ENCODE results near the gene ELK3. TPM values are rescaled to one million over a fixed set of nuclear protein-coding genes. Genes with fewer than 3 reads are reported as not detected.
"Not testable (repeated sequence)": the region's sequence is repeated elsewhere in the genome, so short reads cannot be mapped to it uniquely, and the experiment has no call there.

ELK3 gene
- total and polyA plus RNA-seq, 2 experiments from 2014 or later, result 5.5 to 8.3 TPM

GRCh38 chr12:96314723-96315122 lies 120.5 kb downstream of the ELK3 start:
- Mint-ChIP-seq H3K36me3 (ENCODE audit: low read depth) (peaks cover 3% of the 10 kb centered on the region; the same call in 2 of the 3 replicates), H3K27ac (no peak overlapping the region), H3K4me1 (peaks cover 7% of the 10 kb centered on the region; the same call in 2 of the 3 replicates), H3K27me3 (ENCODE audit: insufficient read depth, low read depth, poor library complexity) (peaks cover 2% of the 10 kb centered on the region), H3K4me3 (no peak overlapping the region), H3K9me3 (peaks cover 3% of the 10 kb centered on the region; the same call in 1 of the 3 replicates)
- Histone ChIP-seq H3K36me3 (ENCODE audit: insufficient read depth) (no peaks in the 10 kb centered on the region), H3K27ac (ENCODE audit: low read depth) (no peak overlapping the region), H3K4me3 (no peak overlapping the region), H3K4me1 (ENCODE audit: insufficient read depth) (no peaks in the 10 kb centered on the region), H2AFZ (no peak overlapping the region), H3K27me3 (ENCODE audit: insufficient read depth) (no peaks in the 10 kb centered on the region), H3K79me2 (replicated peaks; ENCODE audit: insufficient read depth) (no peaks in the 10 kb centered on the region; the same call in 1 of the 2 replicates), H3K9me2 (ENCODE audit: insufficient read depth) (no peaks in the 10 kb centered on the region), H3K4me2 (no peak overlapping the region), H3F3A (replicated peaks; ENCODE audit: low read depth) (no peaks in the 10 kb centered on the region), H4K20me1 (replicated peaks; ENCODE audit: insufficient read depth) (no peaks in the 10 kb centered on the region)
- TF ChIP-seq JUNB (IDR thresholded peaks at IDR 0.05; ENCODE audit: unreplicated experiment) (no peak), POLR2AphosphoS5 (IDR thresholded peaks at IDR 0.05; ENCODE audit: low read depth) (no peak), ETS1 (IDR thresholded peaks at IDR 0.05) (no peak)
- TF ChIP-seq, protein P1, sequence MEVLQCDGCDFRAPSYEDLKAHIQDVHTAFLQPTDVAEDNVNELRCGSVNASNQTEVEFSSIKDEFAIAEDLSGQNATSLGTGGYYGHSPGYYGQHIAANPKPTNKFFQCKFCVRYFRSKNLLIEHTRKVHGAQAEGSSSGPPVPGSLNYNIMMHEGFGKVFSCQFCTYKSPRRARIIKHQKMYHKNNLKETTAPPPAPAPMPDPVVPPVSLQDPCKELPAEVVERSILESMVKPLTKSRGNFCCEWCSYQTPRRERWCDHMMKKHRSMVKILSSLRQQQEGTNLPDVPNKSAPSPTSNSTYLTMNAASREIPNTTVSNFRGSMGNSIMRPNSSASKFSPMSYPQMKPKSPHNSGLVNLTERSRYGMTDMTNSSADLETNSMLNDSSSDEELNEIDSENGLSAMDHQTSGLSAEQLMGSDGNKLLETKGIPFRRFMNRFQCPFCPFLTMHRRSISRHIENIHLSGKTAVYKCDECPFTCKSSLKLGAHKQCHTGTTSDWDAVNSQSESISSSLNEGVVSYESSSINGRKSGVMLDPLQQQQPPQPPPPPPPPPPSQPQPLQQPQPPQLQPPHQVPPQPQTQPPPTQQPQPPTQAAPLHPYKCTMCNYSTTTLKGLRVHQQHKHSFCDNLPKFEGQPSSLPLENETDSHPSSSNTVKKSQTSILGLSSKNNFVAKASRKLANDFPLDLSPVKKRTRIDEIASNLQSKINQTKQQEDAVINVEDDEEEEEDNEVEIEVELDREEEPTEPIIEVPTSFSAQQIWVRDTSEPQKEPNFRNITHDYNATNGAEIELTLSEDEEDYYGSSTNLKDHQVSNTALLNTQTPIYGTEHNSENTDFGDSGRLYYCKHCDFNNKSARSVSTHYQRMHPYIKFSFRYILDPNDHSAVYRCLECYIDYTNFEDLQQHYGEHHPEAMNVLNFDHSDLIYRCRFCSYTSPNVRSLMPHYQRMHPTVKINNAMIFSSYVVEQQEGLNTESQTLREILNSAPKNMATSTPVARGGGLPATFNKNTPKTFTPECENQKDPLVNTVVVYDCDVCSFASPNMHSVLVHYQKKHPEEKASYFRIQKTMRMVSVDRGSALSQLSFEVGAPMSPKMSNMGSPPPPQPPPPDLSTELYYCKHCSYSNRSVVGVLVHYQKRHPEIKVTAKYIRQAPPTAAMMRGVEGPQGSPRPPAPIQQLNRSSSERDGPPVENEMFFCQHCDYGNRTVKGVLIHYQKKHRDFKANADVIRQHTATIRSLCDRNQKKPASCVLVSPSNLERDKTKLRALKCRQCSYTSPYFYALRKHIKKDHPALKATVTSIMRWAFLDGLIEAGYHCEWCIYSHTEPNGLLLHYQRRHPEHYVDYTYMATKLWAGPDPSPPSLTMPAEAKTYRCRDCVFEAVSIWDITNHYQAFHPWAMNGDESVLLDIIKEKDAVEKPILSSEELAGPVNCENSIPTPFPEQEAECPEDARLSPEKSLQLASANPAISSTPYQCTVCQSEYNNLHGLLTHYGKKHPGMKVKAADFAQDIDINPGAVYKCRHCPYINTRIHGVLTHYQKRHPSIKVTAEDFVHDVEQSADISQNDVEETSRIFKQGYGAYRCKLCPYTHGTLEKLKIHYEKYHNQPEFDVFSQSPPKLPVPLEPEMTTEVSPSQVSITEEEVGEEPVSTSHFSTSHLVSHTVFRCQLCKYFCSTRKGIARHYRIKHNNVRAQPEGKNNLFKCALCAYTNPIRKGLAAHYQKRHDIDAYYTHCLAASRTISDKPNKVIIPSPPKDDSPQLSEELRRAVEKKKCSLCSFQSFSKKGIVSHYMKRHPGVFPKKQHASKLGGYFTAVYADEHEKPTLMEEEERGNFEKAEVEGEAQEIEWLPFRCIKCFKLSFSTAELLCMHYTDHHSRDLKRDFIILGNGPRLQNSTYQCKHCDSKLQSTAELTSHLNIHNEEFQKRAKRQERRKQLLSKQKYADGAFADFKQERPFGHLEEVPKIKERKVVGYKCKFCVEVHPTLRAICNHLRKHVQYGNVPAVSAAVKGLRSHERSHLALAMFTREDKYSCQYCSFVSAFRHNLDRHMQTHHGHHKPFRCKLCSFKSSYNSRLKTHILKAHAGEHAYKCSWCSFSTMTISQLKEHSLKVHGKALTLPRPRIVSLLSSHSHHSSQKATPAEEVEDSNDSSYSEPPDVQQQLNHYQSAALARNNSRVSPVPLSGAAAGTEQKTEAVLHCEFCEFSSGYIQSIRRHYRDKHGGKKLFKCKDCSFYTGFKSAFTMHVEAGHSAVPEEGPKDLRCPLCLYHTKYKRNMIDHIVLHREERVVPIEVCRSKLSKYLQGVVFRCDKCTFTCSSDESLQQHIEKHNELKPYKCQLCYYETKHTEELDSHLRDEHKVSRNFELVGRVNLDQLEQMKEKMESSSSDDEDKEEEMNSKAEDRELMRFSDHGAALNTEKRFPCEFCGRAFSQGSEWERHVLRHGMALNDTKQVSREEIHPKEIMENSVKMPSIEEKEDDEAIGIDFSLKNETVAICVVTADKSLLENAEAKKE (CRISPR knock-in tag; IDR thresholded peaks at IDR 0.05), result no peak
- no peak for ATAC-seq
- DNase-seq (ENCODE audit: low spot score), result no peak

- H3K27ac ChIP-seq (ENCODE audit: low read depth), result peak overlapping the region; percentile 72; the same call in 1 of the 2 replicates
Observed at GRCh38 chr12:96315741-96316481, 121.7 kb downstream of the ELK3 start.

DNA sequence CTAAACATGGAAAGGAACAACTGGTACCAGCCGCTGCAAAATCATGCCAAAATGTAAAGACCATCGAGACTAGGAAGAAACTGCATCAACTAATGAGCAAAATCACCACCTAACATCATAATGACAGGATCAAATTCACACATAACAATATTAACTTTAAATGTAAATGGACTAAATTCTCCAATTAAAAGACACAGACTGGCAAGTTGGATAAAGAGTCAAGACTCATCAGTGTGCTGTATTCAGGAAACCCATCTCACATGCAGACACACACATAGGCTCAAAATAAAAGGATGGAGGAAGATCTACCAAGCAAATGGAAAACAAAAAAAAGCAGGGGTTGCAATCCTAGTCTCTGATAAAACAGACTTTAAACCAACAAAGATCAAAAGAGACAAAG lies 123.6 kb downstream of the ELK3 start:
- H3K36me3 ChIP-seq (ENCODE audit: insufficient read depth); H2AFZ ChIP-seq; H3K27me3 Mint-ChIP-seq (ENCODE audit: insufficient read depth, low read depth, poor library complexity); H3F3A ChIP-seq (replicated peaks; ENCODE audit: low read depth); H3K4me1 Mint-ChIP-seq; DNase-seq (ENCODE audit: low spot score); ATAC-seq; H3K4me2 ChIP-seq; H3K4me1 ChIP-seq (ENCODE audit: insufficient read depth); H3K27me3 ChIP-seq (ENCODE audit: insufficient read depth); H3K9me2 ChIP-seq (ENCODE audit: insufficient read depth); H3K79me2 ChIP-seq (replicated peaks; ENCODE audit: insufficient read depth); H3K27ac ChIP-seq (ENCODE audit: low read depth); H4K20me1 ChIP-seq (replicated peaks; ENCODE audit: insufficient read depth); H3K4me3 ChIP-seq; H3K27ac Mint-ChIP-seq; H3K4me3 Mint-ChIP-seq: not testable (repeated sequence)
- Mint-ChIP-seq H3K9me3 (peaks cover 13% of the 10 kb centered on the region; the same call in 2 of the 3 replicates), H3K36me3 (ENCODE audit: low read depth) (peaks cover 15% of the 10 kb centered on the region)

More at GRCh38 chr12:96315741-96316481, 121.7 kb downstream of the ELK3 start:
- H3K27me3 ChIP-seq (ENCODE audit: insufficient read depth); H3K79me2 ChIP-seq (replicated peaks; ENCODE audit: insufficient read depth); H3K27me3 Mint-ChIP-seq (ENCODE audit: insufficient read depth, low read depth, poor library complexity); H3K9me2 ChIP-seq (ENCODE audit: insufficient read depth); H3K4me1 Mint-ChIP-seq; H3K36me3 ChIP-seq (ENCODE audit: insufficient read depth); H3K36me3 Mint-ChIP-seq (ENCODE audit: low read depth); H4K20me1 ChIP-seq (replicated peaks; ENCODE audit: insufficient read depth); H3F3A ChIP-seq (replicated peaks; ENCODE audit: low read depth); H3K4me1 ChIP-seq (ENCODE audit: insufficient read depth); H3K9me3 Mint-ChIP-seq: not testable (repeated sequence)
- H3K4me3 Mint-ChIP-seq, result peak overlapping the region; percentile 78
- Histone ChIP-seq H3K4me2 (peak overlapping the region; percentile 74), H3K4me3 (peak overlapping the region; percentile 64), H2AFZ (peak overlapping the region; percentile 38; the same call in 1 of the 2 replicates)
- peak; percentile 36 for DNase-seq (ENCODE audit: low spot score)
- peak overlapping the region; percentile 96 for H3K27ac Mint-ChIP-seq
- ATAC-seq, result peak; percentile 39; the same call in 2 of the 3 replicates

All from GM23338 (cell line).